ENCODE data around the gene CD300LF. TPM values are rescaled to one million over a fixed set of nuclear protein-coding genes. Genes with fewer than 3 reads are reported as not detected.

Gene CD300LF
- total and polyA plus RNA-seq, 10 of the 15 experiments (the other 5 are each of a cell fraction or from before 2014, with no cell fraction given): 0.15 TPM; not detected in 9

DNA sequence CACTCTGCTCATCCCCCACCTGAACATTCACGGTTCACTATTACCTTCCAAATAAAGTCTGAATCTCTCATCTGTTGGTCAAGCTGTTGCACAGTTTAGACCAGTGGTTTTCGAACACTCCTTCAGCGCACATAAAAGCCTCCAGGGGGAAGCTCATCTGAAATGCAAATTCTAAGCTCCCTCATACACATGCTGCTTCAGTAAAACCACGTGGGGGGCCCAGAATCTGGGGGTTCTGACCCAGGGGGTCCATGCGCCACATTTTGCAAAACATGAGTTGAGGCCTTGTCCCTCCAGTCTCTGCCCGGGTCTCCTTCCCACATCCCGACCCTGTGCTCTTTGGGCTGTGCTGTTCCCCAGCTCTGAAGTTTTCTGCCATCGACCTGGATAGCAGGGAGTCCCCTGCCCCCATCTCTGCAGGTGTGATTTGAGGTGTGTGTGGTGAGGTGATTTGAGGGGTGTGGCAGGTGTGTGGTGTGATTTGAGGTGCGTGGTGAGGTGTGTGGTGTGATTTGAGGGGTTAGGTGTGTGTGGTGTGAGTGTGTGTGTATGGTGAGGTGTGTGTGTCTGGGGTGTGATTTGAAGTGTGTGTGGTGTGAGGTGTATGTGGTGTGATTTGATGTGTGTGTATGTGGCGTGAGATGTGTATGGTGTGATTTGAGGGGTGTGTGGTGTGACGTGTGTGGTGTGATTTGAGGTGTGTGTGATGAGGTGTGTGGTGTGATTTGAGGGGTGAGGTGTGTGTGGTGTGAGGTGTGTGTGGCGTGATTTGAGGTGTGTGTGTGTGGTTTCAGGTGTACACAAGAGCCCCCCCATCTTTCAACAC lies 19.5 kb upstream of the CD300LF start:
- intact Hi-C loops (cut with micrococcal nuclease; ENCODE audit: unreplicated experiment): no loop called here
- Histone ChIP-seq H3K79me2 (ENCODE audit: control insufficient read depth, insufficient read depth, low read length) (no peaks in the 10 kb centered on the region), H3K36me3 (ENCODE audit: control insufficient read depth in 2 of 2, insufficient read depth in 2 of 2, low read length in 1 of 2) (no peaks in the 10 kb centered on the region), H3K27ac (ENCODE audit: control insufficient read depth, insufficient read depth) (no peak overlapping the region), H3K4me2 (ENCODE audit: control insufficient read depth, insufficient read depth) (no peak overlapping the region), H3K27me3 (replicated peaks in 1 of 2; ENCODE audit: control insufficient read depth in 2 of 2, insufficient read depth in 2 of 2, low read length in 1 of 2) (no peaks in the 10 kb centered on the region), H3K4me3 (no peak overlapping the region), H2AFZ (ENCODE audit: control insufficient read depth, low read depth, low read length) (no peak overlapping the region), H3K9ac (ENCODE audit: control insufficient read depth, insufficient read depth, low read length) (no peak overlapping the region), H4K20me1 (ENCODE audit: control insufficient read depth, insufficient read depth) (no peaks in the 10 kb centered on the region), H3K9me3 (replicated peaks; ENCODE audit: control insufficient read depth, insufficient read depth, low read length) (no peaks in the 10 kb centered on the region; the same call in 2 of the 3 replicates), H3K4me1 (ENCODE audit: control insufficient read depth, insufficient read depth, low read length) (peaks cover 19% of the 10 kb centered on the region)
- CTCF ChIA-PET: no interaction called here
- DNase-seq (ENCODE audit: low read depth, low spot score): no peak
- TF ChIP-seq GABPA (IDR thresholded peaks at IDR 0.05; ENCODE audit: low read depth) (no peak), MTA2 (IDR thresholded peaks at IDR 0.05; ENCODE audit: low read depth) (no peak), FOXM1 (IDR thresholded peaks at IDR 0.05; ENCODE audit: low read depth, low read length) (no peak), ASH2L (IDR thresholded peaks at IDR 0.05; ENCODE audit: borderline replicate concordance, low read depth) (no peak), TBL1XR1 (IDR thresholded peaks at IDR 0.05; ENCODE audit: low read depth, low read length) (no peak), TCF7 (IDR thresholded peaks at IDR 0.05; ENCODE audit: borderline replicate concordance) (no peak), IKZF2 (IDR thresholded peaks at IDR 0.05) (no peak)
- TF ChIP-seq, protein P1, sequence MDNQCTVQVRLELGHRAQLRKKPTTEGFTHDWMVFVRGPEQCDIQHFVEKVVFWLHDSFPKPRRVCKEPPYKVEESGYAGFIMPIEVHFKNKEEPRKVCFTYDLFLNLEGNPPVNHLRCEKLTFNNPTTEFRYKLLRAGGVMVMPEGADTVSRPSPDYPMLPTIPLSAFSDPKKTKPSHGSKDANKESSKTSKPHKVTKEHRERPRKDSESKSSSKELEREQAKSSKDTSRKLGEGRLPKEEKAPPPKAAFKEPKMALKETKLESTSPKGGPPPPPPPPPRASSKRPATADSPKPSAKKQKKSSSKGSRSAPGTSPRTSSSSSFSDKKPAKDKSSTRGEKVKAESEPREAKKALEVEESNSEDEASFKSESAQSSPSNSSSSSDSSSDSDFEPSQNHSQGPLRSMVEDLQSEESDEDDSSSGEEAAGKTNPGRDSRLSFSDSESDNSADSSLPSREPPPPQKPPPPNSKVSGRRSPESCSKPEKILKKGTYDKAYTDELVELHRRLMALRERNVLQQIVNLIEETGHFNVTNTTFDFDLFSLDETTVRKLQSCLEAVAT (IDR thresholded peaks at IDR 0.05): no peak
- RAD21 ChIA-PET (ENCODE audit: unreplicated experiment): interaction anchor here (1.4 kb wide), 1 partner anchor 75 kb away, joined by 6 read pairs; no protein-coding TSS in a partner anchor
- no peak for ATAC-seq
- POLR2A ChIA-PET: no interaction called here
- FAIRE-seq: no peak
- WGBS (ENCODE audit: insufficient coverage, insufficient replicate concordance, low lambda C conversion rate, missing lambda C conversion rate): 40% methylated on average over 12 of the region's 12 CpGs
- SMC1A ChIA-PET (ENCODE audit: uncharacterized antibody, unreplicated experiment): no interaction called here
- no TSS peak for BruUV-seq (replicated peaks)
- in situ Hi-C loops (cut with MboI): no loop called here
